Erythroblast (primary cell): ENCODE data around the gene FARP2.
A peak's percentile ranks its signal among the peaks of the same experiment; 100 is the strongest.

ENCODE experiments used
- DNase-seq, 2 experiments: peaks; one replicate each; lab custom pipeline; 2025; lab: John Stamatoyannopoulos, UW
- GATA1 ChIP-seq: IDR thresholded peaks from 2 replicates; pipeline ENCODE4 v1.6.1; 2011; ENCODE audit warnings: low read depth, mild to moderate bottlenecking, control low read depth, low read length, moderate library complexity
- POLR2A ChIP-seq: IDR thresholded peaks from 2 replicates; pipeline ENCODE4 v1.6.1; 2011; ENCODE audit warnings: mild to moderate bottlenecking, low read length

Gene FARP2, protein sequence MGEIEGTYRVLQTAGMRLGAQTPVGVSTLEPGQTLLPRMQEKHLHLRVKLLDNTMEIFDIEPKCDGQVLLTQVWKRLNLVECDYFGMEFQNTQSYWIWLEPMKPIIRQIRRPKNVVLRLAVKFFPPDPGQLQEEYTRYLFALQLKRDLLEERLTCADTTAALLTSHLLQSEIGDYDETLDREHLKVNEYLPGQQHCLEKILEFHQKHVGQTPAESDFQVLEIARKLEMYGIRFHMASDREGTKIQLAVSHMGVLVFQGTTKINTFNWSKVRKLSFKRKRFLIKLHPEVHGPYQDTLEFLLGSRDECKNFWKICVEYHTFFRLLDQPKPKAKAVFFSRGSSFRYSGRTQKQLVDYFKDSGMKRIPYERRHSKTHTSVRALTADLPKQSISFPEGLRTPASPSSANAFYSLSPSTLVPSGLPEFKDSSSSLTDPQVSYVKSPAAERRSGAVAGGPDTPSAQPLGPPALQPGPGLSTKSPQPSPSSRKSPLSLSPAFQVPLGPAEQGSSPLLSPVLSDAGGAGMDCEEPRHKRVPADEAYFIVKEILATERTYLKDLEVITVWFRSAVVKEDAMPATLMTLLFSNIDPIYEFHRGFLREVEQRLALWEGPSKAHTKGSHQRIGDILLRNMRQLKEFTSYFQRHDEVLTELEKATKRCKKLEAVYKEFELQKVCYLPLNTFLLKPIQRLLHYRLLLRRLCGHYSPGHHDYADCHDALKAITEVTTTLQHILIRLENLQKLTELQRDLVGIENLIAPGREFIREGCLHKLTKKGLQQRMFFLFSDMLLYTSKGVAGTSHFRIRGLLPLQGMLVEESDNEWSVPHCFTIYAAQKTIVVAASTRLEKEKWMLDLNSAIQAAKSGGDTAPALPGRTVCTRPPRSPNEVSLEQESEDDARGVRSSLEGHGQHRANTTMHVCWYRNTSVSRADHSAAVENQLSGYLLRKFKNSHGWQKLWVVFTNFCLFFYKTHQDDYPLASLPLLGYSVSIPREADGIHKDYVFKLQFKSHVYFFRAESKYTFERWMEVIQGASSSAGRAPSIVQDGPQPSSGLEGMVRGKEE

GRCh38 chr2:241355983-241356870, at the start of gene FARP2:
Gene FARP2 (plus strand): TSS chr2:241356285. CDS start chr2:241373108, 16,823 bp downstream.
- TF ChIP-seq GATA1 (no peak), POLR2A (peak; percentile 58)
- peak; percentile 99 to 100 for DNase-seq

DNA sequence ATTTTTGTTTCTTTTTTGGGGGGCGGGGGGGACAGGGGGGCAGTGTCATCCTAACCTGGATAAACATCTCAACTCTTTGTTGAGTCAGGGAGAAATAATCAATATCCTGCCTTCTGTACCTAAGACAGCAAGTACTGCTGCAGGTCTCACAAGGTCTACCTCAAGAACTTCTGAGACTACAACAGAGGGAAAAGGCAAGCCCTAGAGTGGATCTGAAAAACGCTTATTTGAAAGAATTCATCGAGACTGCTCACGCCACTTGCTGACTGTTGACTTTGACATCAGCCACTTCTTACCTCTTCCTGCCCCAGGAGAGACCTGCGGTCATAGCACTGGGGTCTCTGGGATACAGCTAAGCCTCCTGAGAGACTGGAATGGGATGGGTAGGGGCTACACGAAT, 49.0 kb upstream of the FARP2 start:
- TF ChIP-seq POLR2A (no peak), GATA1 (no peak)
- no peak for DNase-seq

DNA sequence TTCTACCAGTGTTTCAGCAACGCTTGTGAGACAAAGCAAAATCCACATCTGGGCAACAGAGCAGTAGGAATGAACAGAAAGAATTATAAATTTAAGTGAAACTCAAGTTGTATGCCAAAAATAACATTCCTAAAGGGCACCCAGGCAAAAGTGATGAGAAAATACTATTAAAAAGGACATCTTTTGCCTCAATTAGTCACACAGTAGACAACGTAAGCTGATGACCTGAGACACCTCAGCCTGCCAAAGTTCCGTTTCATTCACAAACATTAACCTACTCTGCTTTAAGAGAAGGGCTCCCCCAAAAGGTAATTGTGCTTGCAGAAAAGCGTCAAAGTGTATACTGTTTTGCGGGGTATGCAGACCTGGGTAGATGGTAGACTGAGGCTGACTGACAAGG, 47.8 kb upstream of the FARP2 start:
- DNase-seq = no peak
- TF ChIP-seq POLR2A = no peak
- no peak for TF ChIP-seq GATA1

GRCh38 chr2:241308832-241309500, 47.1 kb upstream of the FARP2 start:
- no peak for DNase-seq
- TF ChIP-seq POLR2A (no peak), GATA1 (no peak)

- no peak for DNase-seq
- TF ChIP-seq GATA1 = no peak
- TF ChIP-seq POLR2A = peak; percentile 11
These were observed 46.4 kb upstream of the FARP2 start for GRCh38 chr2:241309684-241310117.

- DNase-seq = no peak
- TF ChIP-seq GATA1 (no peak), POLR2A (no peak)
These were observed 45.0 kb upstream of the FARP2 start for GRCh38 chr2:241310917-241311566.

- DNase-seq = no peak
- no peak for TF ChIP-seq POLR2A
- TF ChIP-seq GATA1 = no peak
These were observed 44.0 kb upstream of the FARP2 start for GRCh38 chr2:241312082-241312481.

GRCh38 chr2:241313543-241314095, 42.5 kb upstream of the FARP2 start:
- TF ChIP-seq GATA1 (no peak), POLR2A (no peak)
- peak in 1 of 2 experiments; percentile 15 for DNase-seq

- peak in 1 of 2 experiments; percentile 69 for DNase-seq
- TF ChIP-seq GATA1 (no peak), POLR2A (no peak)
These were observed 41.6 kb upstream of the FARP2 start for GRCh38 chr2:241314226-241315092.

GRCh38 chr2:241315093-241315878, 40.8 kb upstream of the FARP2 start, which contains the start of gene HDLBP:
Gene HDLBP (minus strand): TSS chr2:241315672. CDS start chr2:241266869, 48,803 bp downstream.
- DNase-seq = peak; percentile 99 to 100

More at GRCh38 chr2:241315093-241315878, 40.8 kb upstream of the FARP2 start, which contains the start of gene HDLBP:
- peak; percentile 95 for TF ChIP-seq POLR2A
- TF ChIP-seq GATA1 = no peak
